ENCODE data around the gene MYBPC1. TPM values are rescaled to one million over a fixed set of nuclear protein-coding genes. Genes with fewer than 3 reads are reported as not detected.

The MYBPC1 gene
- total RNA-seq, 2 donors from 2014 or later, result 0.89 to 4.2 TPM

DNA sequence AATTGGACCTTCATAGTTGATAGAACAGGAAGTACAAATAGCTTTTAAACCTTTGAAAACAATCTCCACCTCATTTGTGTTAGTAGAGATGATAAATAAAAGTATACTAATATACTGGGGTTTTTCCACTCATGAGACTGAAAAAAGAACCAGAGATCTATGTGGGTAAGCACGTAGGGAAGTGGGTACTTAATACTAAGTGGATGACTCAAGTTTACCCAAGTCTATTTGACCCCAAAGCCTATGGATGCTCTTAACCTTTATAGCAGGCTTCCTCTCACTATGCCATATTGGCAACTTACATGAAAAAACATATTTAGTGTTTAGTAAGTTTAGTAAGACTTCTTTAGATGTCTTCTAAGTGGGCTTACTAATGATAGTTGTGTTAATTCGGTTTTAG is 53.4 kb downstream of the MYBPC1 start:
- H3K4me3 ChIP-seq, result no peak overlapping the region
- no peaks in the 10 kb centered on the region for H3K4me1 ChIP-seq
- no peak for DNase-seq
- H3K9ac ChIP-seq (ENCODE audit: low read depth in 2 of 2, low read length in 2 of 2), result no peak overlapping the region
- no peaks in the 10 kb centered on the region for H3K36me3 ChIP-seq
- no peaks in the 10 kb centered on the region for H3K27me3 ChIP-seq
- H3K27ac ChIP-seq, result no peak overlapping the region
- intact Hi-C loops (cut with DNase I), result no loop called here
- TF ChIP-seq, protein P1, sequence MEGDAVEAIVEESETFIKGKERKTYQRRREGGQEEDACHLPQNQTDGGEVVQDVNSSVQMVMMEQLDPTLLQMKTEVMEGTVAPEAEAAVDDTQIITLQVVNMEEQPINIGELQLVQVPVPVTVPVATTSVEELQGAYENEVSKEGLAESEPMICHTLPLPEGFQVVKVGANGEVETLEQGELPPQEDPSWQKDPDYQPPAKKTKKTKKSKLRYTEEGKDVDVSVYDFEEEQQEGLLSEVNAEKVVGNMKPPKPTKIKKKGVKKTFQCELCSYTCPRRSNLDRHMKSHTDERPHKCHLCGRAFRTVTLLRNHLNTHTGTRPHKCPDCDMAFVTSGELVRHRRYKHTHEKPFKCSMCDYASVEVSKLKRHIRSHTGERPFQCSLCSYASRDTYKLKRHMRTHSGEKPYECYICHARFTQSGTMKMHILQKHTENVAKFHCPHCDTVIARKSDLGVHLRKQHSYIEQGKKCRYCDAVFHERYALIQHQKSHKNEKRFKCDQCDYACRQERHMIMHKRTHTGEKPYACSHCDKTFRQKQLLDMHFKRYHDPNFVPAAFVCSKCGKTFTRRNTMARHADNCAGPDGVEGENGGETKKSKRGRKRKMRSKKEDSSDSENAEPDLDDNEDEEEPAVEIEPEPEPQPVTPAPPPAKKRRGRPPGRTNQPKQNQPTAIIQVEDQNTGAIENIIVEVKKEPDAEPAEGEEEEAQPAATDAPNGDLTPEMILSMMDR (IDR thresholded peaks at IDR 0.05), result no peak
- H3K9me3 ChIP-seq, result no peaks in the 10 kb centered on the region

DNA sequence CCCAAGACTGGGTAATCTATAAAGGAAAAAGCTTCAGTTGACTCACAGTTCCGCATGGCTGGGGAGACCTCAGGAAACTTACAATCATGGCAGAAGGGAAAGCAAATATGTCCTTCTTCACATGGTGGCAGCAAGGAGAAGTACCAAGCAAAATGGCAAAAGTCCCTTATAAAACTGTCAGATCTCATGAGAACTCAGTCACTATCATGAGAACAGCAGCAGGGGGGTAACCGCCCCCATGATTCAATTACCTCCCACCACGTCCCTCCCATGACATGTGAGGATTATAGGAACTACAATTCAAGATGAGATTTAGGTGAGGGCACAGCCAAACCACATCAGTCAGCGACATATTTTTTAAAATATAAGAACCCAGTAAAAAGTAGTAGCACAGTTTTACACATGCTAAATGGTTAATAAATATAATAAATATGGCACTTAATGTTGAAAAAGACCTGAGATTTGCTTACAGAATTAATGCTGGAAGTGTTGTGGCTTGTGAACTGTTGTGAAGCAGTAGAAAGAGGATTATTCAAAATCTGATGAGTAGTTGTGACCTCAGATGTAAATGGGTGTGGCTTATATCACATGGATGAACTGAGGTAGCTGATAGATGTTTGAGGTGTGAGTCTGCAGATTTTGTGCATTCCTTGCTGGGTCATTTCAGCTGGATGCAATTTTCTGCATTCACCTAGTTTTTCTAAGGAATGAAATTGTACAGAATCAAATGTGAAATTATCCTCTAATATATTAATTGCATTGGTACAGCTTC is 55.8 kb downstream of the MYBPC1 start:
- no peaks in the 10 kb centered on the region for H3K27me3 ChIP-seq
- H3K9me3 ChIP-seq, result no peaks in the 10 kb centered on the region
- H3K4me3 ChIP-seq, result no peak overlapping the region
- no peak for DNase-seq
- no peak overlapping the region for H3K9ac ChIP-seq (ENCODE audit: low read depth in 2 of 2, low read length in 2 of 2)
- intact Hi-C loops (cut with DNase I), result no loop called here
- TF ChIP-seq, protein P1 (IDR thresholded peaks at IDR 0.05), result no peak
- no peaks in the 10 kb centered on the region for H3K36me3 ChIP-seq
- H3K27ac ChIP-seq, result no peak overlapping the region
- H3K4me1 ChIP-seq, result no peaks in the 10 kb centered on the region

GRCh38 chr12:101653030-101653429 is 58.3 kb downstream of the MYBPC1 start:
- TF ChIP-seq, protein P1 (IDR thresholded peaks at IDR 0.05), result no peak
- H3K9me3 ChIP-seq, result no peaks in the 10 kb centered on the region
- H3K36me3 ChIP-seq, result no peaks in the 10 kb centered on the region
- DNase-seq, result no peak
- H3K27ac ChIP-seq, result no peak overlapping the region
- no peak overlapping the region for H3K9ac ChIP-seq (ENCODE audit: low read depth in 2 of 2, low read length in 2 of 2)
- H3K4me3 ChIP-seq, result no peak overlapping the region
- no peaks in the 10 kb centered on the region for H3K27me3 ChIP-seq
- intact Hi-C loops (cut with DNase I), result no loop called here
- no peaks in the 10 kb centered on the region for H3K4me1 ChIP-seq

DNA sequence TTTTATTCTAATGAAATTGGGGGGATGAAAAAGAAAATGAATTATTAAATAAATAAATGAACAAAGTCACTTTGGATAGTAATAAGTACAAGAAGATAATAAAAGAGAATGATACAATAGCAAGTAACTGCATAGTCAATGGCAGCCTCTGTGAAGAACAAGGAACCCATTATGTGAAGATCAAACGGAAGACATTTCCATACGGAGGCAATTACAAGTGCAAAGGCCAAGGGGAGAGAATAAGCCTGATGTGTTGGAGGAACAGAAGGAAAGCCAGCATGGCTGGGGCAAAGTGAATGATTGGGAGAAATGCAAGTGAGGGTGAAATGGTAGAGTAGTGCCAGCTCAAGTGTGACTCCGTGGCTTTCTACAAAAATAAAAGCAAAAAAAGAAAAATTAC is 58.7 kb downstream of the MYBPC1 start:
- Histone ChIP-seq H3K9ac (ENCODE audit: low read depth in 2 of 2, low read length in 2 of 2) (no peak overlapping the region), H3K4me3 (no peak overlapping the region), H3K4me1 (no peaks in the 10 kb centered on the region), H3K27me3 (no peaks in the 10 kb centered on the region), H3K36me3 (no peaks in the 10 kb centered on the region), H3K27ac (peak overlapping the region; percentile 10), H3K9me3 (no peaks in the 10 kb centered on the region)
- DNase-seq, result peak; percentile 38
- intact Hi-C loops (cut with DNase I), result no loop called here
- TF ChIP-seq, protein P1 (IDR thresholded peaks at IDR 0.05), result no peak

DNA sequence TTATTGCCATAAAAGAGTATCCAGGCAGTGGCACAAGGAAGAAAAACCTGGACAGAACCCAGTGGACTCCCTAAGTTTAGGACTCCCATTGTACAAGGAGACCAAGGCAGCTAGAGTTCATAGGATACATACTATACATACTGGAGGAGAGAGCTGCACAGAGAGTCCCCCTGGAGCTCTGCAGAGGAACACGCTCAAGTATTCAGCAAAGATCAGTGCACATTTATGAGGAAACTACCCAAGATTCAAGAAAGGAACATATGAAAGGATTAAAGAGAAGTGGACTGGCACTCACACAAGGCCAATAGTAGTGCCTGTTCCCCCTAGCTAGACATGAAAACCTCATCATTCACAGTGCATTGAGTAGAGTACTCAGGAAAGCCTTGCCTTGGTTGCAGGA is 59.7 kb downstream of the MYBPC1 start:
- Histone ChIP-seq H3K27ac (no peak overlapping the region), H3K9ac (ENCODE audit: low read depth in 2 of 2, low read length in 2 of 2) (no peak overlapping the region), H3K27me3 (no peaks in the 10 kb centered on the region), H3K4me1 (no peaks in the 10 kb centered on the region), H3K4me3 (no peak overlapping the region), H3K36me3 (no peaks in the 10 kb centered on the region), H3K9me3 (no peaks in the 10 kb centered on the region)
- intact Hi-C loops (cut with DNase I), result no loop called here
- TF ChIP-seq, protein P1 (IDR thresholded peaks at IDR 0.05), result no peak
- DNase-seq, result no peak

All from colonic mucosa (tissue), 4 donors.